HG03139 (cell line): Measurements from ENCODE around the gene LHFPL2.

Source experiments
- ATAC-seq: cut with Tn5 transposase; IDR thresholded peaks from one replicate; pipeline ENCODE4 v1.9.1; 2021; ENCODE audit not compliant: unreplicated experiment

The LHFPL2 gene

DNA sequence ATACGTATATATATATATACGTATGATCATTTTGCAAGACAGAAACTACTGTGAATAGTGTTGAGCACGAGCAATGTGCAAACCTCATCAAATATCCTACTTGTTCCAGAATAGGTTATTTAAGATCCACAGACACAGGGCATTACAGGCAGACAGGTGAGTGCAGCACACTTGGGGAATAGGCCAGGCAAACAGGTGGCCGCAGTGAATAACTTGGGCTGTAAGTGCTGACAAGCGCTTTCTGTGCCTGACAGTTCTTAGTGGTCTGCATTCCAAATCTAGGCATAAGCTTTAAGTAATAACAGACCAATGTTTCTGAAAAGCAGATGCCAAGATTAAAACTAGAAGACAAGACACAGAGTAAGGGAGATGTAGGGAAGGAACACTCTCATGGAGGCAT is 77.9 kb downstream of the LHFPL2 start:
- no peak for ATAC-seq

DNA sequence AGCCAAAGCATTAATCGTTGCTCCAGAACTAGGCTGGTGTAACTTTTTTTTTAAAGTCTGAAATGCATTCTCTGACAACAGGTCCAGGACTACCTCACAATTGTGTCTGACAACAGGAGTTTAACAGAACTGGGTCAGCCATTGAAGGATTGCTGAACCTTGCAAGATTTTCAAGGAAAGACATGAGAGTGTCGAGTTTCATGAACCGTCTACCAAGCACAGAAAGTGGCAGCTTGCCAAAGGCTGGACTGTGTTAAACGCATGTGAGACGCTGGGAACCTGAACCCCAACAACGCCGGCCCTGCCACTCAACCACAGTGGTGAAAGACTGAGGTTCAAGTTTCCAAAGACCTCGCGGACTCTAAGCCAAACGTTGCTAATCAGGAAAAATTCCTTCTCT is 79.1 kb downstream of the LHFPL2 start:
- no peak for ATAC-seq

DNA sequence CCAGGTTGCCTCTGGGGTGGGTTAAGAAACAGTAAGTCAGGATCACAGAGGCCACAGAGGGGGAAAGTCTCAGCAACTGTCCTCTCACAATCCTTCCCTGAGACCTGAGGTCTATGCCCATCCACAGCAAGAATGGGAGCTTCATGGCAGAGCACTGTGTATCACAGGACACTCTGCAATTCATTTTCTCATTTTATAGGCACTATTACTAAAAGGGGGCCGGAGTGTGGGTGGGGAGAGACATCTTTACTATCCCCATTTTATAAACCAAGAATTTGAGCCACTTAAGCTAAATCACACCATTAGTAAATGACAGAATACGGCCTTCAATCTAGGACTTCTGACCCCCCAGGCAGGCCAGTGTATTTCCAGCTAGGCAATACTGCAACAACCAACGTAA is 79.9 kb downstream of the LHFPL2 start:
- no peak for ATAC-seq

DNA sequence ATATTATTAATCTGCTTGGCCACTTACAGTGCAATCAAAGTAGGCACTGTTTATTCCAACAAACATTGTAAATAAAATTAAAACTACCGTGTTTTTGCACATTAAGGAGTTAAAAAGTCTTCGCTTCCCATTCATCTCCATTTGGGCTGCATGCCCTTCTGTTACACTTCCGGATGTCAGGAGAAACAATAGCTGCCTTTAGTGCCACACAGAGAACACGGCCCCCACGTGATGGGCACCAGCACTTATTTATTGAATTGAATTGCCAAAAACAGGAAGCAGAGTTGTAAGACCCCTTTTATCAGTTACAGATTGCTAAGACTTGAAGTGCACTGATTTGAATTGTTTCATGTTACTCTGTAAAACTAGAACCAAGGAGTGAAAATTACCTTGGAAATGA is 80.4 kb downstream of the LHFPL2 start:
- no peak for ATAC-seq

DNA sequence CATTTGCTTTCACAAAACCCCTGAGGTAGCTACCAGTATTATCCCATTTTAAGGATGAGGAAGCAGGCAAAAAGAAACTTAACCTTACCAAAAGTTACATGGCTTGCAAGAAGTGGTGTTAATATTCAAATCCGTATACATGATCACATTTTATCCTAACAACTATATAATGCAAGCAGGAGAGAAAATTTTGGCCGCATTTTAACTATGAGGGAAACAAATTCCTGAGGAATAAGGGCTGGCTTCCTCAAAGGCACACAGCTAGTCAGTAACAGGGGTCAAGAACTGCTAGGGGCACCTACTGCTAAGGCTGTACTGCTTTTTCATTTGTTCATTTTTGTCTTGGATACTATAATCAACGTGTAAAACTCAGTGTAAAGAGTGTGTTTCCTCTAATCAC is 81.0 kb downstream of the LHFPL2 start:
- no peak for ATAC-seq

DNA sequence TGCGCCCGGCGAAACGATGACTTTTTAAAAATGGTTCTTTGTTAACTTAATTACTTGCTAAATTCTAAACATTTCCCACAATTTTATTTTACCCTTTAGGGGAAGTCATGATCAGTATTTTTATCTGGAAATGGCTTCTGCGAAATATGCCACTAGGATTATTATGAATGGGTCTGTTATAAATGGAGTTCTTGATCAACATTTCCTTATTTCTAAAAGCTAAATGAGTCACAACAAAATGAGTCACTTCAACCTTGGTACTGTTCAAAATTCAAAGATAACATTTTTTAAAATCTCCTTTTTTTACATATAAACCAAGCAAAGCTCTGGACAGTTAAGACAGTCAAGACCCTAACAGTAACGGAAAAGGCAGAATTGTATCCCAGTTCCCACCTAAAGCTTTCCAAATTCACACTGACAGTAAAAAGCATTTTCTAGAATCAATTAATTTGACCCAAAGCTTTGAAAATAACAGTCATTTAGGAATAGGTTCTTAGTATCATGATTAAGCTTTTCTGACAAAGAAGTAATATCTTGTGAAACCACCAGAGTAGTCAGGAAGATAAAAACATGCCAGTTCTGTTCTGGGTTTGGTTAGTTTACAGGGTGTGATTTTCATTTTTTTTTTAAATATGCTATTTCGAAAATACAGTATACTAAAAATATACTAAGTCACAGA is 81.7 kb downstream of the LHFPL2 start:
- ATAC-seq = no peak

DNA sequence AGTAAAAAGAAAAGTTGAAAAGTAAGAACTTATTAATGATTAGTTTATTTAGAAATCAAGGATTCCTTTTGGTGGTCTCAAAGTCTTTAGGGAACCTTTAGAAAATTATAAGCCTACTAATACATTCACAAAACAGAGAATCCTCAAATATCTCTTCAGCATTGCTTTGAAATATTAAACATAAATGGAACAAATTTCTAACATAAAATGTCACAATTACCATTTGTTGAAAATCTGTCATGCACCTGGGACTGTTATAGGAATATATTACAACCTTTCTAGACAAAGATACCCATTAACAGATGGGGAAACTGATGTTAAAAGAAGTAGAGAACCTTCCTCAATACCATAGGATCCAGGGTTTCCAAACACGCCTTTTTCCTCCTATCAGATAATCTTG is 83.2 kb downstream of the LHFPL2 start:
- no peak for ATAC-seq

DNA sequence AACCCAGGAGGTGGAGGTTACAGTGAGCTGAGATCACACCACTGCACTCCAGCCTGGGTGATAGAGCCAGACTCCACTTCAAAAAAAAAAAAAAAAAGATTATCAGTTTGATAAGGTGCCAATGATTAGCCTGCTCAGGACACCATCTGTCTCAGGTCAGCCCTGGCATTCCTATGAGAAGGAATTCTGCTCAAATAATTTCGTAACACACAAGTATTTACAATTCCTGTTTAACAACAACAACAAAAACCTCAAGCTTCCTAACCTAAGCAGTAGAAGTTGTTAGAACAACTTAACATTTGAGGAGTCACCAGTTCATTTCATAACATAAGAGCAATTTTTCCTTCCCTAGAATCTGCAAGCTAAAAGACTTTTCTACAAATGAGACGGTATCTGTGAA is 85.0 kb downstream of the LHFPL2 start:
- ATAC-seq = no peak

DNA sequence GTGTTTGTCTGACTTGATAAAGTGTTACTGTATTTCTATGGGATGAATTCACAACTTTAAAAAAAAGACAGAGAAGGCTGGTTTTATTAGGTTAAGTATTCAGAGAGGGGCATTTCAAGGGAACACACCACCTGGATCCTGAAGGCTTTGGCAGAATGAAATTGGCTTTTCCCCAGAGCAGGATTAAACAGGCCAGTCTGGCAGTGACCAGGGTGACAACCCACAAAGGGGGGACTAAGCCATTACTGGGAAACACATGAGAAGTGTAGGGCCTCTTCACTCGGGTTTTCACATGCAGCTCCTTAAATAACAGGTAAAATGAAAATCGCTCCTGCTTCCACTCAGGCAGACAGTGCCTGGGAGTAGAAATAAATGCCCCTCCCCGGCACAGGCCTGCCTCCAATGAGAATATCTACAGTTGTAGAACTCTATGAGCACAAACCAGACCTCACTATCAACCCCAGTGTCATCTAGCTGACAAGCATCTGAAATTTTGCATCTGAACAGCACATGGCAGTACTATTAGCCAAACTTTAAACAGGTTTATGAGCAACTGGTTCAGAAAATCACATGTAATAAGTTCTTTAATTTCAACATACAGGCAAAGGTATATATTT is 85.8 kb downstream of the LHFPL2 start:
- no peak for ATAC-seq

DNA sequence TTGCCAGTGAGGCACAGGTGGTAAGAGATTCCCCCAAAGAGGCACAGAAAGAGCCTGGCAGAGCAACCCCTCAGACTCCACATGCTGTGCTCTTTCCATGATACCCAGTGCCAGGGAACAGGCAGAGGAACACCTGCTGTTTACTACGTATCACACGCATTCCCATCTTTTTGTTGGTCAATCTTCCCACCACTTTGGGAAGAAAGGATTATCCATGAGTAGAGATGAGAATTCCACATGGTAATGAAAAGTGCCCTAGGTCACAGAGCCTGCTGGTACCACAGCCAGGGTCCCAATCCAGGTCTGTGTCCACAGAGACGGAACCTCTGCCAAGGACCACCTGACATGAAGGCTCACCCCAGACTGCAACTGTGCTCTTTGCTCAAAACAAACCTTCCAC is 86.6 kb downstream of the LHFPL2 start:
- ATAC-seq = no peak

DNA sequence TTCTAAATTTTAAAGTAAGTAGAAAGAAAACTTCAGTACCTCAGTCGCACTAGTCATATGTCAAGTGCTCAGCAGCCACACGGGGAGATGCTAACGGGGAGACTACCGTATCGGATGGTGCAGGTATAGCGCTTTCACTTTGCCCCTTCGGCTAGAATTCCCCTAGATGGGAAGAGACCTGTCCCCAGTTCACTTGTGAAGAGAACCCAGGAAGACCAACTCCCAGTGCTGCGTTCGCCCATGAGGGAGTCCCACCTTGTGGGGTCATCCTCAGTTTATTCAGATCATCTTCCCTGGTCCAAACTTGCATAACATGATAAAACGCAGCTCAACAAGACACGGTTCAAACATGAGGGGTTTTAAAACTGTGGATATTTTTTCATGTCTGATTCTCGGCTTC is 87.3 kb downstream of the LHFPL2 start:
- no peak for ATAC-seq

DNA sequence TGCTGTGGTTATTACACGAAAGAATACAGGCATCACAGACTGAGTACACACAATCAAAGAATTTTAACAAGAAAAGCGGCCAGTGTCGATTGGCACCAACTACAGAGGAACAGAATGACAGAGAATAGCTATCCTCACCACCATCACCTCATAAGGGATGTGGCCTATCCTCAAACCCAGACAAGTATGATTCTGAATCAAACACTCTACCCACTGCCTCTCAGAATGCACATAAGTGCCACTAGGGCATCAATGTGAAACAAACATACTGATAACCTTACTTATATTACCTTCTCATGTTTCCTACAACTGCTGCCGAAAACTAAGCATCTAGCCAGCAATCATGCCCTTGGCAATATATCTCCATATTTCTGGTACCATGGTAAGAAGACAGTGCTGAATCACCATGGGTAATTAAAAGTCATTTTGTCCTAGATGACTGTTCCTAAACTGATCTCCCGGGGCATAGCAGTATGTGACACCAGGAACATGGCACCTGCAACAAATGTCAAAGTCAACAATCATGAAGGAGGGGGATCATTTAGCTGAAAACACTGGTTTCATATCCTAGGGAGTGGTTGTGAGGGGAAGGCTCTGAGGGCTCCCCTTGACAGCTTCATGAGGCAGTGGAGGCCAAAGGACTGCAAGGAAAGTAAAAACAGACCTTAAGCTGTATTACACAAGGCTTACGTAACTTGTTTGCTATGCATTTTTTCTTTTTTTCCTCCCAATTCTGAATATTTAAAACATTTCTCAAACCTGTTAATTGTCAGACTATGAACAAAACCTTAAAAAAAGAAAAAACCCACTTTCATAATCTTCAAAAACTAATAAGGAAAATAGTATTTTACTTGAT is 88.3 kb downstream of the LHFPL2 start:
- no peak for ATAC-seq

DNA sequence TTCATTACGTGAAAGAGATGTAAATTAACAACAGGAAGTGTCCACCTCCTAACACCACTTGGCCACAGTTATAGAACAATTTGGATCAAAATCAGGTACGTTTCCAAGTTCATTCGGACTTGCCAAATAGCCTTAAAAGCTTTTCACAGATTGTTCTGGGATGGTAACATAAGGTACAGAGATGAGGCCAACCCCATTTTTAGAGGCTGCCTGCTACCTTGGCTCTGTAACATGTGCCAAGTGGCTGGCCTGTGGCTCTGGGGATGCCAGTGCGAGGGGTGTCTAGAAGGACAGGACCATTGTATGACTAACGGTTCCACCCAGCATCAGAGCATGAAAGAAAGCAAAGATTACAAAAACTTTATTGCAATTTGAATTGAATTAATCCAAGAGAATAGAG is 91.0 kb downstream of the LHFPL2 start:
- ATAC-seq = no peak

DNA sequence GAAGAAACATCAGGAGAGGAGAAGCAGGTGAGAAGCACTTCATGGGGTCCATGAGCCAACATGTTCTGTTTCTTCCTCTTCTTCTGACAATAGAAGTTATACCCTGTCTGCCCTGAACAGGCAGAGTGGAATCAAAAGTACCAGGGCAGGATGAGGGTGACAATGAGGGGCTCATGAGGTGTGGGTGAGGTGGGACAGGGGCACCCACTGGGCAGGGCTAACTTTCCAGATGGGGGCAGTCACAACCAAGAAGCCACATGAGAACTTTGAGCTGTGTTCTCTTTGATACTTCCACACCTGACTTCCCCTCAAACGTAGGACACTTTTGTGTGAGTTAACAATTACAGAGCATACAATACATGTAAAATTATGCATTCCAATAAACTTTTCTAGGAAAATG is 92.7 kb downstream of the LHFPL2 start:
- no peak for ATAC-seq

DNA sequence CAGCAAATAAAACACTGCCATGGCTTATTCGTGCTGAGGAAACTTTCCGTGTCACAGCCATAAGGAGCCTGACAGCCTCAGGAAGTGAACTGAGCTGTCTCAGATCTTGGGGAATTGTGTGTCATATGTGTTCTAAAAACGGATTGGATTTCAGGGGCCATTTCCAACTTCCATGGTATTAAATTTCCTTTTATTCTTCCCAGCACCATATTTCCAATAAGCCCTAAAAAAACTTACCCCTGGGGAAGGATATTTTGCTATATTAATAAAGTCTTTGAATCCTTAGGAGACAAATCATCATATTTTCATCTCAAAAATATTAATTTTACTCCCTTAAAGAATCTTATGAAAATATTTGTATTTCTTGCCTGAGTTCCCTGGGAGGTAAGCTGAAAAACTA is 93.9 kb downstream of the LHFPL2 start:
- ATAC-seq = no peak

DNA sequence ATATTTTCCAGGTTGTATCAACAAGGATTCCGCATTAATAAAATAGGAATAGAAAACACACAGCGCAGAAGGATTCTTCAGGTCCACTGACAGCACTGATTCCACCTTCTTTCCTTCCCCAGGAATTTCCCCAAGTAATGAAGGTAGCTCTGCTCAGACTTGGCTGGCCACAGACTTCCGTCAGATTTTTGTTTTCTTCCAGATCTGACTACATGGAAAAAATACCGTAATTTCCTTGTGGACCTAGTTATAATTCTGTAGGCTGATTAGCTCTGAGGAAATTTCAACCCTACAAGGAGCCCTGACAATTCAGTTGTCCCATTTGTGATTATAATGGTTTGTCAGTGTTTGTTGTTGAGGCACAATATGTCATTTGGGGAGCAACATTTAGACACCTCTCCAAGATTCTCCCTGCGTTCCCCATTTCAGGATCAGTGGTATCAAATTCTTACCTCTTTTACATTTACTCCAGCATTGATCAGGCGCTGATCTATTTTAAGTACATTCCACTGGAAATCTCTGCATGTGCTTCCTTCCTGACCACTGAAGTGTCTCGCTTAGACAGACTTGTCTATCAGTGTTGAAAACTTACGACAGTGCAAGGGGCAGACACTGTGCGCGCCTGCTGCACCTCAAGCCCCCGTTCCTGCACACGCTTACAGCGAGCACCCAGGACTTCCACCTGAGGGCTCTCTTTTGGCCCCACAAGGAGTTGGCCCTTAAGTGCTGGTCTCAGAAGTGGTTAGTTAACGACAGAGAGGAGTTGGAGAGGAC is 94.8 kb downstream of the LHFPL2 start:
- no peak for ATAC-seq

DNA sequence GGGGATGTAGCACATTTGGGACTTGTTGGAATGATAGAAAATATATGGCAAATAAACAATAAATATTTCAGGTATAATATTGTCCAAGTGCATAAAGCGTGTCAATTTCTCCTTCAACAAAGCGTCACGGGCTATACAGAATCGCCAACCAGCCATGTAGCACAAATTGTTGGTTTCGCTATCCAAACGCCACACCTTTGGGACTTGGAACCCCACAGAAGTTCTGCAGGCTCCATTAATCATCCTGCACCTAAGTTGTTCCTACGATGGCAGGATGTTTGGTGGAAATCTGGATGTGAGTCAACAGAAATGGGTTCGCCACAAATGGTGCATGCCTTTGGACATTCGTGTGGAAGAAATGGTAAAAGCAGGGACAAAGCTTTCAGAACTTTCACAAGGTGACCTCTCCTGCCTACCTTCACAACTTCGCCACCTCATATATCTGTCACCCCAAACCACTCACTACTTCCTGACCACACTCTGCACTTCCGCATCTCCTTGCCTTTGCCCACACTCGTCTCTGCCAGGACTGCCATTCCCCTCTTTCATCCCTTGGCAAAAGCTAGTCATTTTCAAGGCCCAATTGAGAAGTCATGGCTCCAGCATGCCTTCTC is 95.7 kb downstream of the LHFPL2 start:
- no peak for ATAC-seq

DNA sequence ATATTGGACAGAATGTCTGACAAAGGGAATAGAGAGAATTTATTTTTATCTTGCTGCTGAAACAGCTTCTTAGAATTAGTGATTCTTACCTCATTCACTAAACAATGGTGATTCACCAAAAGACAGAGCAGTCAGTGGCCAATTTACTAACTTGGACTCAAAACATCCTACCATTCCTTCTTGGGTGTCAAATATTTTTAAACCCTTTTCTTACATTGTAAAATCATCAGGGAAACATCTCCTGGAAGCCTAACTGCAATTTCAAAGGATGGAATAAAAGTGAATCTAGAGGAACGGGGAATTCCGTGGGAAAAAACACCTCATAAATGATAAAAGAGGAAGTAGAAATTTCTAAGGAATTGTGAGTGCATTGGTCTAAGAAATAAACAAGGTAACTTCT is 97.7 kb downstream of the LHFPL2 start:
- ATAC-seq = no peak

DNA sequence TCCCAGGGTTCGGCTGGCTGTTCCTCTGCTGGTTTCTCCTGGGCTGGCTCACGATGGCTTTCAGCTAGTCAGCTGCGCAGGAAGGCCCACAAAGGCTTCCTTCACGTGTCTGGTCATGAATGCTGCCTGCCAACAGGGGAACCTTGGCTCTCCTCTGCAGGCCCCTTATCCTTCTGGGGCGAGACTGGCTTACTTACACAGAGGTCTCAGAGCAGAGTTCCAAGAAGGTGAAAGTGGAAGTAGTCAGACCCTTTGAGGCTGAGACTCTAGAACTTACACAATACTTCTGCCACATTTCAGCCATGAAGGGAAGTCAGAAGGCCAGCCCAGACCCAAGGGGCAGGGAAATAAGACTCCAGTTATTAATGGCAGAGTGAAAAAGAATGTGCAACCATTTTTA is 99.5 kb downstream of the LHFPL2 start:
- ATAC-seq = no peak

DNA sequence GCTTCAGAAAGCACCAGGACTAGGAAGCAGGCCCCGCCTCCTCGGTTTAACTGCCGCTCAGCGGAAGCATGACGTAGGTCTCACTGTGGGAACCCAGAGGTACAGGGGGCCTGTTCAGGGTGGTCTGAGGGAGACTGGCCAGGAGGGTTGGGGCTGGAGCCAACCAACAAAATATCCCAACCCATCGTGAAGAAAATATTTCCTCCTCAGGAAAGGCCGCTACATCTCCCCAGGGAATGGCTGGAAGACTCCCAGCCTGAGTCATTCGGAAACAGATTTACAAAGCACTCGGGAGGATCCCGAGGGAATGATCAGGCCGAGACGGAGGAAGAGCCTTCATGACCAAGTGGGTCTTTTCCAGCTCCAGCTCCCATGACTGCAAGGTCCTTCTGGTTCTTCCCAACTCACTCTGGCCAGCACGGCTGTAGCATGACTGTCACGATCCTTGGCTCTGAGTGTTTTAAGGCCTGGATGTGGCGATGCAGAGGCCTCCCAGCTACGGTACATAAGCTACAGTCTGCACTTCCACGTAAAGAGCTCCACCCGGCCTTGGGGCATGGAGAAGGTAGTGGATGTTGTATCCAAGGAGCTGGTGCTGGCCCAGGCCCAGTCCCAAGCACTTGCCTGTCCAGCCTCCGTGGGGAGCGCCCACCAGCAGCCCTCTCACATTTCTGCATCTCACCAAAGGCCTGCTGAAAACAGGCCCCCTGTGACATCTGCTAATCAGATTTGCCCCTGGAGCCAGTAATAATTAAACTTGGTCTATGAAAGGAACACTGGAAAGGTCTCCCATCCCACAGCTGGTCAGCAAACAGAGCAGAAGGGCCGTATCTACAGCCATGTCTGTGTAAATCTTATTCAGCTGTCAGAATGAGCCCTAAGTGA is 100.6 kb downstream of the LHFPL2 start:
- no peak for ATAC-seq
